ENCODE measurements around the gene OR10R2.
"Not testable (repeated sequence)": the region's sequence is repeated elsewhere in the genome, so short reads cannot be mapped to it uniquely, and the experiment has no call there.

The OR10R2 gene, protein sequence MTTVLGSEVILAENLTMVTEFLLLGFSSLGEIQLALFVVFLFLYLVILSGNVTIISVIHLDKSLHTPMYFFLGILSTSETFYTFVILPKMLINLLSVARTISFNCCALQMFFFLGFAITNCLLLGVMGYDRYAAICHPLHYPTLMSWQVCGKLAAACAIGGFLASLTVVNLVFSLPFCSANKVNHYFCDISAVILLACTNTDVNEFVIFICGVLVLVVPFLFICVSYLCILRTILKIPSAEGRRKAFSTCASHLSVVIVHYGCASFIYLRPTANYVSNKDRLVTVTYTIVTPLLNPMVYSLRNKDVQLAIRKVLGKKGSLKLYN

GRCh38 chr1:158471920-158472319 is at the start of gene OR10R2:
OR10R2 (plus strand) TSS chr1:158472220; CDS start chr1:158472326, 106 bp downstream.
- Mint-ChIP-seq H3K4me3 (no peak within 1 kb of the TSS), H3K27ac (no peak within 1 kb of the TSS), H3K9me3 (no peaks in the 10 kb centered on the region), H3K4me1 (peaks cover 5% of the 10 kb centered on the region), H3K36me3 (no peaks in the 10 kb centered on the region), H3K27me3 (peaks cover 12% of the 10 kb centered on the region)
- no peak for ATAC-seq

- Mint-ChIP-seq H3K27me3 (peaks cover 7% of the 10 kb centered on the region), H3K36me3 (no peaks in the 10 kb centered on the region), H3K4me1 (no peaks in the 10 kb centered on the region), H3K9me3 (peaks cover 14% of the 10 kb centered on the region), H3K27ac (no peak overlapping the region), H3K4me3 (no peak overlapping the region)
- ATAC-seq, result no peak
These were observed 47.0 kb upstream of the OR10R2 start for GRCh38 chr1:158425027-158425426.

- Mint-ChIP-seq H3K36me3 (no peaks in the 10 kb centered on the region), H3K27ac (no peak within 1 kb of the TSS), H3K4me3 (no peak within 1 kb of the TSS), H3K27me3 (peaks cover 17% of the 10 kb centered on the region), H3K4me1 (no peaks in the 10 kb centered on the region), H3K9me3 (peaks cover 18% of the 10 kb centered on the region)
- ATAC-seq, result no peak
These were observed 45.9 kb upstream of the OR10R2 start, which contains the start of gene OR10K2 for GRCh38 chr1:158426137-158426536. OR10K2 (minus strand) TSS chr1:158426237; CDS start chr1:158420866, 5,371 bp downstream.

DNA sequence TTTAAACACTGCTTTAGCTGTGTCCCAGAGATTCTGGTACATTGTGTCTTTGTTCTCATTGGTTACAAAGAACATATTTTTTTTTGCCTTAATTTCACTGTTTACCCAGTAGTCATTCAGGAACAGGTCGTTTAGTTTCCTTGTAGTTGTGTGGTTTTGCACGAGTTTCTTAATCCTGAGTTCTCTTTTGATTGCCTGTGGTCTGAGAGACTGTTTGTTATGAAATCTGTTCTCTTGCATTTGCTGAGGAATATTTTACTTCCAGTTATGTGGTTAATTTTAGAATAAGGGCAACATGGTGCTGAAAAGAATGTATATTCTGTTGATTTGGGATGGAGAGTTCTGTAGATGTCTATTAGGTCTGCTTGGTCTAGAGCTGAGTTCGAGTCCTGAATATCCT is 41.9 kb upstream of the OR10R2 start:
- Mint-ChIP-seq H3K9me3 (peaks cover 23% of the 10 kb centered on the region), H3K27me3 (peaks cover 27% of the 10 kb centered on the region)
- H3K4me3 Mint-ChIP-seq, ATAC-seq, H3K36me3 Mint-ChIP-seq, H3K27ac Mint-ChIP-seq, H3K4me1 Mint-ChIP-seq: not testable (repeated sequence)

- H3K9me3 Mint-ChIP-seq, result peaks cover 9% of the 10 kb centered on the region
- peaks cover 22% of the 10 kb centered on the region for H3K27me3 Mint-ChIP-seq
- ATAC-seq, result no peak
- peaks cover 7% of the 10 kb centered on the region for H3K4me1 Mint-ChIP-seq
- H3K36me3 Mint-ChIP-seq, result peaks cover 9% of the 10 kb centered on the region
- H3K27ac Mint-ChIP-seq, result no peak overlapping the region
- no peak overlapping the region for H3K4me3 Mint-ChIP-seq
These were observed 37.3 kb upstream of the OR10R2 start for GRCh38 chr1:158434741-158435140.

DNA sequence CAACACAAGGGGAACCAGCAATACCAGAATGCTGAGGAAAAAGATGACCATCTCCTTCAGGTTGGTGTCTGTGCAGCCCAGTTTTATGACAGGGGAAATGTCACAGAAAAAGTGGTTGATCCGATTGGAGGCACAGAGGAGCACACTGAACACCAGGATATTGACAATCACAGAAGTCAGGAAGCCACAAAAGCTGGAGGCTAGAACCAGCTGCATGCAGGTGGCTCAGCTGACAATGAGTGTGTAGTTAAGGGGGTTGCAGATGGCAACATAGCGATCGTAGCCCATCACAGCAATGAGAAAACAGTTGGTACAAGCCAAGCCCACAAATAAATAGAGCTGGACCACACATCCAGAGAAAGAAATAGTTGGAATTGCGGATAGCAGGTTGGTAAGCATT is 26.6 kb upstream of the OR10R2 start:
- Mint-ChIP-seq H3K9me3 (no peaks in the 10 kb centered on the region), H3K27me3 (no peaks in the 10 kb centered on the region), H3K4me1 (no peaks in the 10 kb centered on the region), H3K4me3 (no peak overlapping the region), H3K36me3 (no peaks in the 10 kb centered on the region), H3K27ac (no peak overlapping the region)
- no peak for ATAC-seq

DNA sequence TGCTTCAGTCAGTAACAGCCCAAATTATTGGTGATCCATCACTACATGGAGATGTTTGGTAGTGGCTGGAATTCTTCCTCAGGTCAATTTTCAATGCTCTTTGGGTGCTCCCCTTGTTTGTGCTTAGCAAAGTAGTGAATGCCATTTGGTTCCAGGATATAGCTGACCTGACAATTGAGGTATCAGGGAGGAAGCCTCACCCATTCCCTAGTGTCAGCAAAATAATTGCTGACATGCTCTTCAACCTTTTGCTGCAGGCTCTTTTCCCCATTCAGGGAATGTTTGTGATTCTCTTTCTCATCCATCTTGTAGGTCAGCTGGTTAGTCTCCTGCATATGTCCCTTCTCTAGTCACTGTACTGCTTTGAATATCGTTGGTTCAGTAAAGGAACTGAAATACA is 17.5 kb upstream of the OR10R2 start:
- H3K27ac Mint-ChIP-seq, result no peak overlapping the region
- H3K27me3 Mint-ChIP-seq, result peaks cover 11% of the 10 kb centered on the region
- H3K9me3 Mint-ChIP-seq, result peaks cover 8% of the 10 kb centered on the region
- no peak for ATAC-seq
- H3K4me1 Mint-ChIP-seq, result no peaks in the 10 kb centered on the region
- no peak overlapping the region for H3K4me3 Mint-ChIP-seq
- peaks cover 10% of the 10 kb centered on the region for H3K36me3 Mint-ChIP-seq

DNA sequence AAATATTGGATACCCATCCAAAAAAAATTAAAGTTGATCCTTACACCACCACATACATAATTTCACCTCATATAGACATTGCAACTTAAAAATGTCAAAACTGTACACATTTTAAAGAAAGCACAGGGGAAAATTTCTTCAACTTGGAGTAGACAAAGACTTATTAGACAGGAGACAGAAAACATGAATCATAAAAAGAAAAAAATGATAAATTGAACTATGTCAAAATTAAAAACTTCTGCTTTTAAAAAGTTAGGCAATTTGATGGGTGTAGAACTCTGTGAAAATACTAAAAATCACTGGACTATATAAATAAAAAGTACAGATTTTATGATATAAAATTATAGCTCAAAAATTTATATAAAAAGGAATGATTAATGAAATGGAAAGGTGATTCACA is 14.8 kb upstream of the OR10R2 start:
- no peaks in the 10 kb centered on the region for H3K4me1 Mint-ChIP-seq
- H3K9me3 Mint-ChIP-seq, result no peaks in the 10 kb centered on the region
- no peaks in the 10 kb centered on the region for H3K36me3 Mint-ChIP-seq
- no peaks in the 10 kb centered on the region for H3K27me3 Mint-ChIP-seq
- no peak overlapping the region for H3K4me3 Mint-ChIP-seq
- no peak overlapping the region for H3K27ac Mint-ChIP-seq
- ATAC-seq, result no peak

DNA sequence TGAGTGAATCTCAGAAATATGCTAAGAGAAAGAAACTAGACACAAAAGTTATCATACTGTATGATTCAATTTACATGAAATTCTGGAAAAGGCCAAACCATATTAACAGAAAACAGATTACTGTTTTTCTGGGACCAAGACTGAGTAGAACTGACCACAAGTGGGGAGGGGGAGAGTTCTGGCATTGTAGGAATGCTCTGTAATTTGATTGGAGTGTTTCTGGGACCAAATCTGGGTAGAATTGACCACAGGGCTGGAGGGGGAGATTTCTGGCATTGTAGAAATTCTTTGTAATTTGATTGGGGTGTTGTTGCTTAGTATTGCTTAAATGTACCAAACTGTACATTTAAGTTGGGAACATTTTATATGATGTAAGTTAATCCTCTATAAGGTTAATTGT is 13.8 kb upstream of the OR10R2 start:
- no peak for ATAC-seq
- no peaks in the 10 kb centered on the region for H3K9me3 Mint-ChIP-seq
- H3K27ac Mint-ChIP-seq, result no peak overlapping the region
- H3K4me1 Mint-ChIP-seq, result no peaks in the 10 kb centered on the region
- no peaks in the 10 kb centered on the region for H3K27me3 Mint-ChIP-seq
- no peaks in the 10 kb centered on the region for H3K36me3 Mint-ChIP-seq
- H3K4me3 Mint-ChIP-seq, result no peak overlapping the region

GRCh38 chr1:158461534-158461933 is 10.5 kb upstream of the OR10R2 start, which contains the start of gene OR10K1:
OR10K1 (plus strand) TSS chr1:158461834; CDS start chr1:158465562, 3,728 bp downstream.
- Mint-ChIP-seq H3K4me3 (no peak within 1 kb of the TSS), H3K9me3 (no peaks in the 10 kb centered on the region), H3K36me3 (no peaks in the 10 kb centered on the region), H3K4me1 (no peaks in the 10 kb centered on the region), H3K27ac (no peak within 1 kb of the TSS), H3K27me3 (no peaks in the 10 kb centered on the region)
- no peak for ATAC-seq

DNA sequence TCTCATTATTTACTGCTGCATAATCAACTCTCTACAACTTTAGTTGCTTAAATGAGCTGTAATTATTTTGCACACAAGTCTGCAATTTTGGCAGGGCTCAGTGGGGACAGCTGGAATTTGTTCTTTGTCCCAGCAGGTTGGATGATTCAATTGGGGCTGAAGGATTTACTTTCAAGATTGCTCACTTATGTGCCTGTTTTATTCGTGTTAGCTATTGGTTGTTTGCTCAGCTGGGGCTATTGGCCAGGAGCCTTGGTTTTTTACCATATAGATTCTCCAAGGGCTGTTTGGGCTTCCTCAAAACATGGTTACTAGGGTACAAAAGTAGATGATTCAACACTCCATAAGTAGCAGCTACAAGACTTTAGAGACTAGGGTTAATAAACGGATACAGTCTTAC is 13.4 kb downstream of the OR10R2 start:
- Mint-ChIP-seq H3K4me1 (no peaks in the 10 kb centered on the region), H3K27me3 (peaks cover 9% of the 10 kb centered on the region), H3K4me3 (no peak overlapping the region), H3K27ac (no peak overlapping the region), H3K36me3 (no peaks in the 10 kb centered on the region), H3K9me3 (no peaks in the 10 kb centered on the region)
- no peak for ATAC-seq

DNA sequence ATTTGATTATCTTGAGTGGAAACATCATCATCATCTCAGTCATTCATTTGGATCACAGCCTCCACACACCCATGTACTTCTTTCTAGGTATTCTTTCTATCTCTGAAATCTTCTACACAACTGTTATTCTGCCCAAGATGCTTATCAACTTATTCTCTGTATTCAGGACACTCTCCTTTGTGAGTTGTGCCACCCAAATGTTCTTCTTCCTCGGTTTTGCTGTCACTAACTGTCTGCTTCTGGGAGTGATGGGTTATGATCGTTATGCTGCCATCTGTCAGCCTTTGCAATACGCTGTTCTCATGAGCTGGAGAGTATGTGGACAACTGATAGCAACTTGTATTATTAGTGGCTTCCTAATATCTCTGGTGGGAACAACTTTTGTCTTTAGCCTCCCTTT is 19.3 kb downstream of the OR10R2 start:
- no peaks in the 10 kb centered on the region for H3K9me3 Mint-ChIP-seq
- no peaks in the 10 kb centered on the region for H3K4me1 Mint-ChIP-seq
- H3K27ac Mint-ChIP-seq, result no peak overlapping the region
- no peak for ATAC-seq
- H3K27me3 Mint-ChIP-seq, result peaks cover 9% of the 10 kb centered on the region
- no peak overlapping the region for H3K4me3 Mint-ChIP-seq
- no peaks in the 10 kb centered on the region for H3K36me3 Mint-ChIP-seq

DNA sequence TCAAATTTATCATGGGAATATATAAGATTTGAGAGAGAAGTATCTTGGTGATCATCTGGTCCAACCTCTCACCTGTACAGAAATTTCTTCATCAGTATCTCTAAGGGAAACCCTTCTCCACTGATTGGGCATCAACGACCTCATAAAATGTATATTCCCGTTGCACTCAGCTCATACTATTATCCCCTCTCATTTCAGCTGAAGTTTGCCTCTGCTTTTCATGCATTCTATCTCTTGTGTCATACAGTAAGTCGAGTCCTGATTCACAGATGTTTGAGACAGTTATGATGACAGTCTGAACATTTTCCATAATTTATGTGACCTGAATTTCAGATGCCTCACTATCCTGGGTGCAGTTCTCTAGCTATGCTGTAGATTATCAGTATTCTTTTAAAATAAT is 21.0 kb downstream of the OR10R2 start:
- Mint-ChIP-seq H3K36me3 (no peaks in the 10 kb centered on the region), H3K4me1 (no peaks in the 10 kb centered on the region), H3K9me3 (no peaks in the 10 kb centered on the region), H3K27me3 (no peaks in the 10 kb centered on the region), H3K4me3 (no peak overlapping the region), H3K27ac (no peak overlapping the region)
- no peak for ATAC-seq

DNA sequence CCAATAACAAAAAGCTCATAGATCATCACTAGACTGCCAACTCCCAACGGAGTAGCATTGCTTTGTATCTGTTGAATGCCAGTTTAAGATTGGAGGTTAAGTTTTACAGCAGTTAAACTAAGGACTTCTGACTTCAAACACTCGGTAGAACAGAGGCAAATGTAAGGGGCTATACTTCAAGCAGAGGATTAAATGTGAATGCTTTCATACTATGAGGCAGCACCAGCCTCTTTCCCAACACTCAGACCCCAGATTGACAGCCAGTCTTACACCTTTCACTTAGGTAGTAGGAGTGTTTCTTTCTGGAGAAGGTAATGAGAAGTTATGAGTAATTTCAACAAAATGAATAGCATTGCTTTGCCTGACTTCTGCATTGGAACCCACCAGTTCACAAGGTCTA is 22.8 kb downstream of the OR10R2 start:
- Mint-ChIP-seq H3K4me1 (no peaks in the 10 kb centered on the region), H3K36me3 (no peaks in the 10 kb centered on the region), H3K9me3 (no peaks in the 10 kb centered on the region), H3K4me3 (no peak overlapping the region), H3K27ac (no peak overlapping the region), H3K27me3 (no peaks in the 10 kb centered on the region)
- ATAC-seq, result no peak

DNA sequence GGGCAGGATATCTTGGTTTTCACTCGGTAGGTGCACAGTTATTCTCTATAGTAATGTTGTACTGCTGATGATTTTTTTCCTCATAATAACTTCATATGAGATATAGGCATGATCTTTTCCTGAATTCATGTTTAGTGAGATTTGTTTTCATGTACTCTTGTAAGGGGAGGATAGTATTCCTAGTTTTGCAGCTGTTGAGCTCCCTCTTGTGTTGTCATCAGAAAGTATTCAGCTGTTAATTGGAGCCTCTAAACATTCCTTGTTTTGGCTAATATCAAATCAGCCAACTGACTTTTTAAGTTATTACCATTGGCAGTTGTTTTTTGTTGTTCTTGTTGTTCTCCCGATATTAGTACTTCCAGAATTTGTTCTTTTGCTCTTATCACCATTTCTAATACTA is 24.4 kb downstream of the OR10R2 start:
- Mint-ChIP-seq H3K4me1 (no peaks in the 10 kb centered on the region), H3K27ac (no peak overlapping the region), H3K9me3 (no peaks in the 10 kb centered on the region), H3K36me3 (no peaks in the 10 kb centered on the region), H3K27me3 (no peaks in the 10 kb centered on the region), H3K4me3 (no peak overlapping the region)
- ATAC-seq, result no peak

- peaks cover 10% of the 10 kb centered on the region for H3K9me3 Mint-ChIP-seq
- no peaks in the 10 kb centered on the region for H3K4me1 Mint-ChIP-seq
- ATAC-seq, result peak; percentile 67
- H3K36me3 Mint-ChIP-seq, result peaks cover 15% of the 10 kb centered on the region
- no peak overlapping the region for H3K4me3 Mint-ChIP-seq
- H3K27me3 Mint-ChIP-seq, result peaks cover 42% of the 10 kb centered on the region
- H3K27ac Mint-ChIP-seq, result no peak overlapping the region
These were observed 34.5 kb downstream of the OR10R2 start for GRCh38 chr1:158506369-158506987.
